H9 (cell line): ENCODE results near the gene EPC2. TPM values are rescaled to one million over a fixed set of nuclear protein-coding genes. Genes with fewer than 3 reads are reported as not detected.

Experiments
- DNase-seq: peaks from one replicate; pipeline ENCODE4 v3.0.0-alpha.2; 2017
- H2AFZ ChIP-seq: one replicate; pipeline ENCODE4 v1.6.1; 2013; ENCODE audit warnings: mild to moderate bottlenecking, low read length, control low read depth, moderate library complexity
- H2AK5ac ChIP-seq: 2 replicates; pipeline ENCODE4 v1.6.1; 2013; ENCODE audit warnings: low read length, control low read depth, mixed read lengths; ENCODE audit not compliant: insufficient read length
- H2BK120ac ChIP-seq: one replicate; pipeline ENCODE4 v1.6.1; 2013; ENCODE audit warnings: low read depth, mild to moderate bottlenecking, low read length, control low read depth, inconsistent platforms; ENCODE audit not compliant: poor library complexity, severe bottlenecking
- H2BK12ac ChIP-seq: 2 replicates; pipeline ENCODE4 v1.6.1; 2013; ENCODE audit warnings: low read length, control low read depth, mixed read lengths, low read depth; ENCODE audit not compliant: insufficient read length
- H2BK15ac ChIP-seq: 2 replicates; pipeline ENCODE4 v1.6.1; 2013; ENCODE audit warnings: low read depth, low read length, control low read depth
- H2BK20ac ChIP-seq: one replicate; pipeline ENCODE4 v1.6.1; 2013; ENCODE audit warnings: low read depth, mild to moderate bottlenecking, low read length, control low read depth, inconsistent platforms; ENCODE audit not compliant: poor library complexity, severe bottlenecking
- H2BK5ac ChIP-seq: 2 replicates; pipeline ENCODE4 v1.6.1; 2013; ENCODE audit warnings: low read length, control low read depth, mixed read lengths; ENCODE audit not compliant: insufficient read length
- H3K14ac ChIP-seq: 2 replicates; pipeline ENCODE4 v1.6.1; 2013; ENCODE audit warnings: low read length, control low read depth; ENCODE audit not compliant: insufficient read depth
- H3K18ac ChIP-seq: 2 replicates; pipeline ENCODE4 v1.6.1; 2013; ENCODE audit warnings: low read depth, mild to moderate bottlenecking, mixed read lengths, low read length, control low read depth; ENCODE audit not compliant: insufficient read length
- H3K23ac ChIP-seq: 2 replicates; pipeline ENCODE4 v1.6.1; 2013; ENCODE audit warnings: low read length, control low read depth, mixed read lengths, low read depth; ENCODE audit not compliant: insufficient read length
- H3K23me2 ChIP-seq: 2 replicates; pipeline ENCODE4 v1.6.1; 2013; ENCODE audit warnings: low read depth, mild to moderate bottlenecking, mixed read lengths, low read length, control low read depth; ENCODE audit not compliant: insufficient read length, poor library complexity, severe bottlenecking
- H3K27ac ChIP-seq: 2 replicates; pipeline ENCODE4 v1.5.1; 2013; ENCODE audit warnings: low read length, control low read depth, mixed read lengths, low read depth; ENCODE audit not compliant: insufficient read length
- H3K27me3 ChIP-seq: 2 replicates; pipeline ENCODE4 v1.6.1; 2013; ENCODE audit warnings: low read length, control low read depth, inconsistent platforms; ENCODE audit not compliant: insufficient read depth
- H3K4ac ChIP-seq: 2 replicates; pipeline ENCODE4 v1.6.1; 2013; ENCODE audit warnings: low read depth, mild to moderate bottlenecking, control low read depth, inconsistent platforms, low read length, moderate library complexity
- H3K4me1 ChIP-seq: 2 replicates; pipeline ENCODE4 v1.6.1; 2013; ENCODE audit warnings: low read length, control low read depth, inconsistent platforms; ENCODE audit not compliant: insufficient read depth
- H3K4me2 ChIP-seq: 2 replicates; pipeline ENCODE4 v1.6.1; 2013; ENCODE audit warnings: low read length, control low read depth, mixed read lengths; ENCODE audit not compliant: insufficient read length, insufficient read depth
- H3K56ac ChIP-seq: 2 replicates; pipeline ENCODE4 v1.6.1; 2013; ENCODE audit warnings: low read depth, mild to moderate bottlenecking, mixed read lengths, low read length, control low read depth; ENCODE audit not compliant: insufficient read length
- H3K79me1 ChIP-seq: 2 replicates; pipeline ENCODE4 v1.6.1; 2013; ENCODE audit warnings: low read depth, mild to moderate bottlenecking, moderate library complexity, low read length, control low read depth, inconsistent platforms; ENCODE audit not compliant: insufficient read depth, poor library complexity, severe bottlenecking
- H3K79me2 ChIP-seq: 2 replicates; pipeline ENCODE4 v1.6.1; 2013; ENCODE audit warnings: low read length, control low read depth, inconsistent platforms; ENCODE audit not compliant: insufficient read depth
- H3K9ac ChIP-seq: 2 replicates; pipeline ENCODE4 v1.6.1; 2013; ENCODE audit warnings: low read length, control low read depth, mixed read lengths; ENCODE audit not compliant: insufficient read length; ENCODE audit errors: extremely low read depth
- H3K9me3 ChIP-seq: one replicate; pipeline ENCODE4 v1.6.1; 2013; ENCODE audit warnings: low read depth, low read length, inconsistent platforms; ENCODE audit not compliant: control insufficient read depth
- H3T11ph ChIP-seq: one replicate; pipeline ENCODE4 v1.6.1; 2013; ENCODE audit warnings: mild to moderate bottlenecking, low read length, control low read depth, inconsistent platforms
- H4K20me1 ChIP-seq: one replicate; pipeline ENCODE4 v1.6.1; 2013; ENCODE audit not compliant: control insufficient read depth, insufficient read length, insufficient read depth
- H4K5ac ChIP-seq: 2 replicates; pipeline ENCODE4 v1.6.1; 2013; ENCODE audit warnings: low read depth, mild to moderate bottlenecking, mixed read lengths, low read length, control low read depth; ENCODE audit not compliant: insufficient read length
- H4K8ac ChIP-seq: replicated peaks from 2 replicates; pipeline ENCODE4 v1.6.1; 2013; ENCODE audit warnings: low read length, control low read depth, mixed read lengths, low read depth; ENCODE audit not compliant: insufficient read length
- H4K91ac ChIP-seq: 2 replicates; pipeline ENCODE4 v1.6.1; 2013; ENCODE audit warnings: low read depth, mild to moderate bottlenecking, moderate library complexity, mixed read lengths, low read length, control low read depth; ENCODE audit not compliant: insufficient read length
- H3K27ac Mint-ChIP-seq, 3 experiments: 2 replicates in 2 of 3; 3 replicates in 1 of 3; pipeline ENCODE4 v1.8.0; 2020 to 2021; ENCODE audit warnings: mixed read lengths in 3 of 3, mild to moderate bottlenecking in 1 of 3, moderate library complexity in 1 of 3
- H3K27me3 Mint-ChIP-seq: 2 replicates; pipeline ENCODE4 v1.8.0; 2021; ENCODE audit warnings: low read depth, mild to moderate bottlenecking, moderate library complexity, mixed read lengths
- H3K36me3 Mint-ChIP-seq, 3 experiments: 2 replicates in 2 of 3; 3 replicates in 1 of 3; pipeline ENCODE4 v1.8.0; 2020 to 2021; ENCODE audit warnings: low read depth in 3 of 3, mixed read lengths in 3 of 3; ENCODE audit not compliant: insufficient read depth in 1 of 3
- H3K4me1 Mint-ChIP-seq, 2 experiments: 2 replicates each; pipeline ENCODE4 v1.8.0; 2020; ENCODE audit warnings: mixed read lengths in 2 of 2
- H3K4me3 Mint-ChIP-seq, 2 experiments: 2 replicates in 1 of 2; 3 replicates in 1 of 2; pipeline ENCODE4 v1.8.0; 2020 to 2021; ENCODE audit warnings: mild to moderate bottlenecking in 2 of 2, mixed read lengths in 2 of 2, moderate library complexity in 1 of 2
- H3K9me3 Mint-ChIP-seq, 2 experiments: 2 replicates in 1 of 2; 3 replicates in 1 of 2; pipeline ENCODE4 v1.8.0; 2020; ENCODE audit warnings: mild to moderate bottlenecking in 2 of 2, mixed read lengths in 2 of 2, moderate library complexity in 1 of 2
- WGBS: extraction: QIAGEN DNeasy Blood & Tissue Kit; methylation state at CpG from one replicate; pipeline ENCODE4 v1.1.7; 2013; ENCODE audit warnings: missing lambda C conversion rate, low lambda C conversion rate, mixed read lengths; ENCODE audit not compliant: insufficient read length; ENCODE audit errors: extremely low coverage; 5-methylcytosine and 5-hydroxymethylcytosine counted together
- total RNA-seq: library from RNA; stranded (reverse); gene quantifications from 2 replicates; pipeline ENCODE4 v1.2.1, GENCODE V29; 2021
- TF ChIP-seq, protein P1 (sequence below): fragments of 200-600 bp; sonication (generic); conservative IDR thresholded peaks from 3 replicates; pipeline ENCODE4 v1.8.0; 2021; ENCODE audit warnings: antibody characterized with exemption, mild to moderate bottlenecking

The EPC2 gene
- total RNA-seq, 1 experiment from 2014 or later: 31.3 TPM

DNA sequence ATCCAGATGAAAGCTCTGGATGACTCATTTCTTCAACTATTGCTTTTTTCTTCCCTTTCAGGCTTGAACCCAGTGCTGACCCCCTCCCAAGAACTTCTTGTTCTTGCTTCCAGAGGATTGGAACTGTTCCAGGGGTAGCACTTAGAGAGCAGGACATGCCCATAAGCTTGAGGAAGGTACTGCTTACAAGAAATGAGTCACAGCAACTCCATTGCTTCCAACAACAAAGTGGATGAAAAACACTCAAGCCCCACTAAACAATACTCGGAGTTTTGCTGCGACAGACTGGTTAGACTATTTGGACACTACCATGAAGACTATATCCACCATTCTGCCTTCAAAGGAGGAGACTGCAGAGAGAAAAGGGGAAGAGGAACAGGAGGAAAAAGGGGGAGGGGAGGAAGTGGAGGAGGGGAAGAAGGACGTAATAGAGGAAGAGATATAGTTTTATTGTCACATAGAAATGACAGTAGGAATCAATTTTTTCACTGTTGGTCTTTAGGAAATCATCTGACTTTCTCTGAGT lies 1.6 kb upstream of the EPC2 start:
- no peak overlapping the region for H3K56ac ChIP-seq
- H2AK5ac ChIP-seq: no peak overlapping the region
- H3K9me3 Mint-ChIP-seq: peaks cover 0 to 2% of the 10 kb centered on the region in 2 experiments; a peak in 1 of 5 replicates
- no peaks in the 10 kb centered on the region for H4K20me1 ChIP-seq
- no peak overlapping the region for H3T11ph ChIP-seq
- H3K18ac ChIP-seq: no peak overlapping the region
- H3K27ac Mint-ChIP-seq: no peak overlapping the region
- no peak overlapping the region for H4K5ac ChIP-seq
- peaks cover 12% of the 10 kb centered on the region for H3K23me2 ChIP-seq
- H2BK120ac ChIP-seq: no peak overlapping the region
- no peaks in the 10 kb centered on the region for H3K27me3 ChIP-seq
- no peaks in the 10 kb centered on the region for H3K9me3 ChIP-seq
- no peaks in the 10 kb centered on the region for H3K79me1 ChIP-seq
- H3K4me3 Mint-ChIP-seq: peak overlapping the region; percentile 50 to 93; a peak in 2 of 5 replicates
- no peak overlapping the region for H3K23ac ChIP-seq
- H3K4me2 ChIP-seq: peak overlapping the region; percentile 84
- H3K27me3 Mint-ChIP-seq: peaks cover 16% of the 10 kb centered on the region
- H4K91ac ChIP-seq: no peak overlapping the region
- no peak overlapping the region for H4K8ac ChIP-seq
- H2BK5ac ChIP-seq: no peak overlapping the region
- 100% methylated on average over 1 of the region's 3 CpGs for WGBS
- H3K9ac ChIP-seq: no peak overlapping the region
- no peak overlapping the region for H2BK12ac ChIP-seq
- peaks cover 23% of the 10 kb centered on the region in 2 experiments for H3K4me1 Mint-ChIP-seq
- H3K36me3 Mint-ChIP-seq: peaks cover 0 to 2% (median 0%) of the 10 kb centered on the region in 3 experiments; a peak in 1 of 7 replicates
- no peak overlapping the region for H3K27ac ChIP-seq
- H2BK20ac ChIP-seq: no peak overlapping the region
- DNase-seq: no peak
- no peak overlapping the region for H2AFZ ChIP-seq
- peaks cover 15% of the 10 kb centered on the region for H3K79me2 ChIP-seq
- H3K4ac ChIP-seq: no peak overlapping the region
- H3K14ac ChIP-seq: no peak overlapping the region
- no peaks in the 10 kb centered on the region; the same call in 1 of the 2 replicates for H3K4me1 ChIP-seq
- TF ChIP-seq, protein P1, sequence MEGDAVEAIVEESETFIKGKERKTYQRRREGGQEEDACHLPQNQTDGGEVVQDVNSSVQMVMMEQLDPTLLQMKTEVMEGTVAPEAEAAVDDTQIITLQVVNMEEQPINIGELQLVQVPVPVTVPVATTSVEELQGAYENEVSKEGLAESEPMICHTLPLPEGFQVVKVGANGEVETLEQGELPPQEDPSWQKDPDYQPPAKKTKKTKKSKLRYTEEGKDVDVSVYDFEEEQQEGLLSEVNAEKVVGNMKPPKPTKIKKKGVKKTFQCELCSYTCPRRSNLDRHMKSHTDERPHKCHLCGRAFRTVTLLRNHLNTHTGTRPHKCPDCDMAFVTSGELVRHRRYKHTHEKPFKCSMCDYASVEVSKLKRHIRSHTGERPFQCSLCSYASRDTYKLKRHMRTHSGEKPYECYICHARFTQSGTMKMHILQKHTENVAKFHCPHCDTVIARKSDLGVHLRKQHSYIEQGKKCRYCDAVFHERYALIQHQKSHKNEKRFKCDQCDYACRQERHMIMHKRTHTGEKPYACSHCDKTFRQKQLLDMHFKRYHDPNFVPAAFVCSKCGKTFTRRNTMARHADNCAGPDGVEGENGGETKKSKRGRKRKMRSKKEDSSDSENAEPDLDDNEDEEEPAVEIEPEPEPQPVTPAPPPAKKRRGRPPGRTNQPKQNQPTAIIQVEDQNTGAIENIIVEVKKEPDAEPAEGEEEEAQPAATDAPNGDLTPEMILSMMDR: no peak
- no peak overlapping the region for H2BK15ac ChIP-seq
